Neural progenitor cell (in vitro differentiated cells): ENCODE measurements around the gene CCDC89. TPM values are rescaled to one million over a fixed set of nuclear protein-coding genes. Genes with fewer than 3 reads are reported as not detected.

Experiments used
- DNase-seq: peaks from one replicate; pipeline ENCODE4 v3.0.0-alpha.2; 2016; ENCODE audit warnings: low spot score
- H2AFZ ChIP-seq: fragments of 200-600 bp; sonication (generic); replicated peaks from 2 replicates; pipeline ENCODE4 v1.6.1; 2016; ENCODE audit warnings: antibody characterized with exemption
- H3F3A ChIP-seq: fragments of 200-600 bp; sonication (generic); 2 replicates; pipeline ENCODE4 v1.6.1; 2016; ENCODE audit warnings: antibody characterized with exemption, low read depth
- H3K27ac ChIP-seq: fragments of 200-600 bp; sonication (generic); 2 replicates; pipeline ENCODE4 v1.5.1; 2016; ENCODE audit warnings: mild to moderate bottlenecking
- H3K27me3 ChIP-seq: fragments of 200-600 bp; sonication (generic); 2 replicates; pipeline ENCODE4 v1.6.1; 2016; ENCODE audit warnings: mild to moderate bottlenecking, moderate library complexity
- H3K36me3 ChIP-seq: fragments of 200-600 bp; sonication (generic); 2 replicates; pipeline ENCODE4 v1.5.1; 2016
- H3K4me1 ChIP-seq: fragments of 200-600 bp; sonication (generic); 2 replicates; pipeline ENCODE4 v1.6.1; 2016; ENCODE audit warnings: mixed run types
- H3K4me2 ChIP-seq: fragments of 200-600 bp; sonication (generic); 2 replicates; pipeline ENCODE4 v1.6.1; 2016
- H3K4me3 ChIP-seq: fragments of 200-600 bp; sonication (generic); 2 replicates; pipeline ENCODE4 v1.5.1; 2016
- H3K79me2 ChIP-seq: fragments of 200-600 bp; sonication (generic); 2 replicates; pipeline ENCODE4 v1.6.1; 2016; ENCODE audit warnings: low read depth
- H3K9ac ChIP-seq: fragments of 200-600 bp; sonication (generic); 2 replicates; pipeline ENCODE4 v1.6.1; 2016
- H3K9me3 ChIP-seq: fragments of 200-600 bp; sonication (generic); 2 replicates; pipeline ENCODE4 v1.5.1; 2016; ENCODE audit warnings: low read depth
- H4K20me1 ChIP-seq: fragments of 200-600 bp; sonication (generic); 2 replicates; pipeline ENCODE4 v1.6.1; 2016; ENCODE audit warnings: low read depth
- H3K27ac Mint-ChIP-seq: 3 replicates; pipeline ENCODE4 v1.8.0; 2021; ENCODE audit warnings: mixed read lengths
- H3K27me3 Mint-ChIP-seq: 2 replicates; pipeline ENCODE4 v1.8.0; 2022; ENCODE audit warnings: low read depth, mild to moderate bottlenecking, inconsistent platforms, moderate library complexity, mixed read lengths; ENCODE audit not compliant: insufficient read depth
- H3K36me3 Mint-ChIP-seq: 3 replicates; pipeline ENCODE4 v1.8.0; 2021; ENCODE audit warnings: mixed read lengths
- H3K4me1 Mint-ChIP-seq: 3 replicates; pipeline ENCODE4 v1.8.0; 2021; ENCODE audit warnings: mixed read lengths
- H3K4me3 Mint-ChIP-seq: 3 replicates; pipeline ENCODE4 v1.8.0; 2021; ENCODE audit warnings: mild to moderate bottlenecking, moderate library complexity, mixed read lengths
- H3K9me3 Mint-ChIP-seq: 3 replicates; pipeline ENCODE4 v1.8.0; 2020; ENCODE audit warnings: mixed read lengths
- CTCF ChIP-seq: fragments of 200-600 bp; sonication (generic); IDR thresholded peaks from 2 replicates; pipeline ENCODE4 v1.5.1; 2017; ENCODE audit warnings: antibody characterized with exemption, mild to moderate bottlenecking
- EZH2 ChIP-seq: fragments of 200-600 bp; sonication (generic); IDR thresholded peaks from 2 replicates; pipeline ENCODE4 v1.6.1; 2017; ENCODE audit warnings: antibody characterized with exemption, mild to moderate bottlenecking, moderate library complexity
- EZH2phosphoT487 ChIP-seq: fragments of 200-600 bp; sonication (generic); IDR thresholded peaks from 2 replicates; pipeline ENCODE4 v1.6.1; 2017; ENCODE audit warnings: antibody characterized with exemption
- total RNA-seq: library from RNA; depleted of rRNA; stranded (reverse); fragments of >200 nt; gene quantifications from 2 replicates; pipeline ENCODE4 v1.2.3, GENCODE V29; 2015; ENCODE audit warnings: low replicate concordance

Gene CCDC89
- total RNA-seq, 1 donor from 2014 or later = not detected

- Histone ChIP-seq H3K36me3 (no peaks in the 10 kb centered on the region), H4K20me1 (no peaks in the 10 kb centered on the region), H3K4me1 (peaks cover 7% of the 10 kb centered on the region), H3K9me3 (no peaks in the 10 kb centered on the region), H2AFZ (no peak overlapping the region), H3K27me3 (no peaks in the 10 kb centered on the region), H3K4me2 (no peak overlapping the region), H3K9ac (no peak overlapping the region), H3K4me3 (no peak overlapping the region), H3F3A (no peaks in the 10 kb centered on the region), H3K79me2 (no peaks in the 10 kb centered on the region), H3K27ac (no peak overlapping the region)
- Mint-ChIP-seq H3K36me3 (no peaks in the 10 kb centered on the region), H3K4me3 (no peak overlapping the region), H3K9me3 (no peaks in the 10 kb centered on the region), H3K27me3 (no peaks in the 10 kb centered on the region), H3K4me1 (peaks cover 4% of the 10 kb centered on the region), H3K27ac (no peak overlapping the region)
- TF ChIP-seq CTCF (no peak), EZH2 (no peak), EZH2phosphoT487 (no peak)
- DNase-seq = no peak
Measured at GRCh38 chr11:85709941-85710702, 24.1 kb upstream of the CCDC89 start.

DNA sequence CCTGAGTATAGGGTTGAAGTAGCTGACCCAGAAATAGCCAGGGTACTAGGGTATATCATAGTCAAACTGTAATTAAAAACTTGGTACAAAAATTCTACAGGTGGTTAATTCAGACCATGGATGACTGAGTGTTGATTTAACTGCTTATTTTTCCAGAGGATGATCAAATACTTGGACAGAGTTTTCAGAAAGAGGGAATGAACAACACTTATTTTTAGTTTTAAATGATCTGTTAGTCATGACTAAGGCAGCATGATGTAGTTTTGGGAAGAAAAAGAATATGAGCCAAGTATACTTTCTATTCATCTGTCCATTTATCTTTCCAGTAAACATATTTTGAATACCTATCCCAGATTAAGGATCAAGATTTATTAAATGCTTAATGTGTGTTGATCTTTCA, 19.8 kb upstream of the CCDC89 start:
- Histone ChIP-seq H3K4me1 (no peaks in the 10 kb centered on the region), H3K9me3 (no peaks in the 10 kb centered on the region), H3K9ac (no peak overlapping the region), H3F3A (no peaks in the 10 kb centered on the region), H3K4me2 (no peak overlapping the region), H3K4me3 (no peak overlapping the region), H3K27me3 (no peaks in the 10 kb centered on the region), H3K36me3 (no peaks in the 10 kb centered on the region), H3K79me2 (no peaks in the 10 kb centered on the region), H4K20me1 (no peaks in the 10 kb centered on the region), H2AFZ (no peak overlapping the region), H3K27ac (no peak overlapping the region)
- no peaks in the 10 kb centered on the region for H3K27me3 Mint-ChIP-seq
- no peak overlapping the region for H3K4me3 Mint-ChIP-seq
- H3K36me3 Mint-ChIP-seq = no peaks in the 10 kb centered on the region
- no peak for TF ChIP-seq CTCF
- no peak for TF ChIP-seq EZH2phosphoT487
- TF ChIP-seq EZH2 = no peak
- H3K4me1 Mint-ChIP-seq = peaks cover 4% of the 10 kb centered on the region
- H3K27ac Mint-ChIP-seq = no peak overlapping the region
- no peaks in the 10 kb centered on the region for H3K9me3 Mint-ChIP-seq
- no peak for DNase-seq

GRCh38 chr11:85704967-85705366, 19.0 kb upstream of the CCDC89 start:
- Mint-ChIP-seq H3K4me1 (peaks cover 2% of the 10 kb centered on the region), H3K4me3 (no peak overlapping the region), H3K27me3 (no peaks in the 10 kb centered on the region), H3K36me3 (no peaks in the 10 kb centered on the region), H3K9me3 (no peaks in the 10 kb centered on the region), H3K27ac (no peak overlapping the region)
- no peak overlapping the region for H3K4me2 ChIP-seq
- no peaks in the 10 kb centered on the region for H3F3A ChIP-seq
- no peaks in the 10 kb centered on the region for H3K36me3 ChIP-seq
- no peak overlapping the region for H3K27ac ChIP-seq
- no peak overlapping the region for H3K9ac ChIP-seq
- H4K20me1 ChIP-seq = no peaks in the 10 kb centered on the region
- H2AFZ ChIP-seq = no peak overlapping the region
- no peak overlapping the region for H3K4me3 ChIP-seq
- no peaks in the 10 kb centered on the region for H3K4me1 ChIP-seq
- no peak for DNase-seq
- H3K27me3 ChIP-seq = no peaks in the 10 kb centered on the region
- no peaks in the 10 kb centered on the region for H3K79me2 ChIP-seq
- no peaks in the 10 kb centered on the region for H3K9me3 ChIP-seq
- TF ChIP-seq EZH2phosphoT487 = no peak

DNA sequence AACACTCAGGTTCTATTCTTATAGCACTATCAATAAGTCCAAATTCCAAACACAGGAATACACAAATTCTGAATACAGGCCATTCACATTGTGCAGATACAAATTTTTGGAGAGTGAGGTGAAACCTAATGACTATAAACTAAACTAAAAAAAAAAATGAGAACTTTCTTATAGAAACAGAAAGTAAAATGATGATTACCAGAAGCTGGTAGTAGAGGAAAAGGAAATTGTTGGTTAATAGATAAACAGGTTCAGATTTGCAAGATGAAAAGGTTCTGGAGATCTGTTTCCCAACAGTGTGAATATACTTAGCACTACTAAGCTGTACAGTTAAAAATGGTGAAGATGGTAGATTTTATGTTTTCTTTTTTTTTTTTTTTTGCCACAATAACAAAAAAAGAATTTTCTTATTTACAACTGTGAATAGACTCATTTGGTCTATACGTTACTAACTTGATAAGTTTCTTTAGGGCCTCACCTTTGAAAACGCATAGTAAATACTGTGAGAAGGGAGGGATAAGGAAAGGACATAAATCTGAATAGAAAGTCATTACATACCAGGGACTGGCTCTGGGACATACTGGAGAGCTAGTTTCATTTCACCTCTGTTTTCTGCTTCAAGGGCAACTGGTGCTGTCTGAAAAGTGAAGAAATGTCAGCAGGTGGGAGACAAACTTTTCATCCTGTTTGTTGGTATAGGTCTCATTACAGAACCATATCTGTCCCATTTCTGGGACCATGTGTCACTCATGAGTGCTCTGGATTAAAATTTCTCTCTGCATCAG, 14.2 kb upstream of the CCDC89 start:
- Histone ChIP-seq H3K4me3 (no peak overlapping the region), H3K4me1 (no peaks in the 10 kb centered on the region), H4K20me1 (no peaks in the 10 kb centered on the region), H3K27me3 (no peaks in the 10 kb centered on the region), H3K9ac (no peak overlapping the region), H3K27ac (no peak overlapping the region), H3K79me2 (no peaks in the 10 kb centered on the region), H3K36me3 (no peaks in the 10 kb centered on the region), H2AFZ (no peak overlapping the region), H3F3A (no peaks in the 10 kb centered on the region), H3K9me3 (no peaks in the 10 kb centered on the region), H3K4me2 (no peak overlapping the region)
- H3K27me3 Mint-ChIP-seq = no peaks in the 10 kb centered on the region
- H3K4me1 Mint-ChIP-seq = no peaks in the 10 kb centered on the region
- H3K4me3 Mint-ChIP-seq = no peak overlapping the region
- TF ChIP-seq EZH2phosphoT487 (no peak), CTCF (no peak), EZH2 (no peak)
- H3K27ac Mint-ChIP-seq = no peak overlapping the region
- no peak for DNase-seq
- H3K36me3 Mint-ChIP-seq = no peaks in the 10 kb centered on the region
- no peaks in the 10 kb centered on the region for H3K9me3 Mint-ChIP-seq
